ENCODE measurements around the gene IL3. TPM values are rescaled to one million over a fixed set of nuclear protein-coding genes. Genes with fewer than 3 reads are reported as not detected.
"Not testable (repeated sequence)": the region's sequence is repeated elsewhere in the genome, so short reads cannot be mapped to it uniquely, and the experiment has no call there.

IL3 gene
- total RNA-seq, 1 donor from 2014 or later = not detected

DNA sequence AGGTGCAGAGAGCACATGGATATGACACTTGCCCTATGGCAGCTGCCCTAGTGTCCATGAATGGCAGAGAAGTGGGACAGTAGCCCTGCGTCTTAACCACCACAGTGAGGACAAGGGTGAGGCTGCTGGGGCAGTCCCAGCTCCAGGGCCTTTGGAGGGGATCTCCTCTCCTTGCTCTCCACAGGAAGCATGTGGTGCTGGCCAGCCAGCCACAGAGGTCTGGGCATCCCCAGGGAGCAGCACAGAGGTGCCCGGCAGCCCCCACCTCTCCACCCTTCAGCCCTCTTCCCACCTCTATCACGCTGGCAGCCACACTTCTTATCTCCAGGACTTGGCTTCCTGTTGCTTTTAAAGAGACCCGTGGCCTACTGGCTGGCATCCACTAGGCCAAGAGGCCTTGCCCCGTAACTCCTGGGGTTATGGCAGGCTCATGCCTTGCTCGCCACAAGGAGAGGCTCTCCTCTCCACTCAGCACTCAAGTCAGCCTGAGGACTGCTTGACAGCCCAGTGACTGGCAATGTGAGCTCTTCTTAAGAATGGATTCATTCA, 35.0 kb downstream of the IL3 start:
- DNase-seq = no peak

DNA sequence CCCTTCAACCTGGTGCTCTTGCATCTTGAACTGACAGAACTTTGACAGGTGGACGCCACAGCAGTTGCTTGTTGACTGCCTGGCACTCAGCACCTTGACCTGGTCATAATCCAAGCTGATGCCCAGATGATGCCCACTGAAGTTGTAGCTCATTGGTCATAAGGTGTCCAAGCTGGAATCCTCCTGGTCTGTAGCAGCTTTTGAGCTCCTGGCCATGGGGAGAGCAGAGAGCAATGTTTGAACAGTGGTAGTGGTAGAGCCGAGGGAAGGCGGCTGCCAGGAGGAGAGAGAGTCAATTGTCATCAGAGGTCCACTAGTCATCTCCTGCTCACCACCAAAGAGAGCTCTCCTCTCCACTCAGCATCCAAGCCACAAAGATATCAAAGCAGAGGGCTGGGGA, 36.4 kb downstream of the IL3 start:
- no peak for DNase-seq

DNA sequence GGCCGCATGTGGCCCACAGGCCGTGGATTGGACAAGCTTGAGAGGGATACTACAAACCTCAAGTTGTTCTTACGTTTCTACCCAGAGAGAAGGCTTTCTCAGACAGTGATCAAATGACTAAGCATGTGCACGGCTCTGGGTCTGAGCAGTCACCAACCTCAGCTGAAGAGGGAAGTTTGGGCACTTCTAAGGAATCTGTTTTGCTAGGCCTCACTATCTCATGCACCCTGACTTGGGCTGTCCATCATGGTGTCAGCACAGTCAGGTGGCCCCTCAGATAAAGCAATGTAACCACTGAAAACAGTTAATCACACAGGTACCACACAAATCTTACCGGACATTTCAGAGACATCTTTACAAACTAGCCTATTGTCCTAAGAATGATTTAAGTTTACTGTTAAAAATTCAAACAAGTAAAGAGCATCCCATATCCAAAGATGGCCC, 37.7 kb downstream of the IL3 start:
- DNase-seq = no peak

DNA sequence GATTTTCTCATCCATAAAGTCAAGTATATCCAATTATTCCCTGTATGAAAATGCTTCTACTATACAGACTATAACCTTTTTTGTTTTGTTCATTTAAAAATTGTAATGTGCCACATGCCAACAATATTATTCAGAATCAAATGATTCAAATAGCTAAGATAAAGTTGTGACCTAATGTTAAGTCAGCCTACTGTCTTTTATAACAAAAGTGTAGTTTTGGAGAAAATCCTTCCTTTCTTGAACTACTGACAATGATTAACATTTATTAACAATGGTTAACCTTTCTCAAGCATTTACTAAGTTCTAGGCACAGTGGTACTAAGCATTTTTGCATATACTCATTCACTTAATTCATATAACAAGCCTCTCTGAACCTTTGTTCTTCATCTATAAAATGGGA, 38.2 kb downstream of the IL3 start:
- no peak for DNase-seq

DNA sequence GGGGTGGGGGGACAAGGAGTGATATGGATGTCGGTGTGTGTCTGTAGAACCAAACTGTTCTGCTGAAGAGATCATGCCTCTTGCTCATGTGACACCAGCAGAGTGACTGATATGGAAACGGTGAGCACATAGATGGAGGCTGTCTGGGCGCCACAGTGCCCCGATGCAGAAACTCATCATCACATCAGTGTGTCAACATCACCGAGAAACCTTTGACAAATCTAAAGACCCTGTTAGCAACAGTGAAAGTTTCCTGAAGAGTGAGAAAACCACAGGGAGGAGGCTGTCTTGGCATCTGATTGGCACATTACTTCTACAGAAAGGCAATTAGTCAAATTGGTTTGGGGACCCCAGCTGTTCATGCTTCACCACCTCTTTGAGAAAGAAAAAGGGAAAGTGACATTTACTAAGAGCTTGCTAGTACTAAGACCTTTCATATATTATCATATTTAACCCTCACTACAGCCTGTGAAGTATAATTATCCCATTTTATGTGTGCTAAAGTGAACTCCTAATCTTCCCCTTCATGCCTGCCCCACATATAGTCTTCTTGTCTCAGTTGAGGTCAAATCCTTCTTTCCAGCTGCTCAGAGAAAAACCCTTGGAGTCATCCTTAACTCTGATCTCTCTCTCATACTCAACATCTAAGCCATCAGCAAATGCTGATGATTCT, 38.8 kb downstream of the IL3 start:
- no peak for DNase-seq

DNA sequence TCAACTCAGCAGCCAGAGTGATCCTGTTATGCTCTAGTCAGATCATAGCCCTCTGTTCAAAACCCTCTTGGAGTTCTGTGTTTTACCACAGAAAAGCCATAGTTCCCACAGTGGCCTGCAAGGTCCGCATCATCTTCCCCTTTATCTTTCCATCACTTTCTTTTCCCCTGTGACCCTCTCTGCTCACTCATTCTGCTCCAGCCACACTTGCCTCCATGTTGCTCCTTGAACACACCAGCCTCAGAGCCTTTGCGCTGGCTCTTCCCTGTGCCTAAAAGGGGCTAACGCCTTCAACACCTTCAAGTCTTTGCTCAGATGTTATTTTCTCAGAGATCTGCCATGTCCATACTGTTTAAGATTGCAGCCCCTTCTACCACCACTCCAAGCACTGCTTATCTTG, 39.5 kb downstream of the IL3 start:
- no peak for DNase-seq

DNA sequence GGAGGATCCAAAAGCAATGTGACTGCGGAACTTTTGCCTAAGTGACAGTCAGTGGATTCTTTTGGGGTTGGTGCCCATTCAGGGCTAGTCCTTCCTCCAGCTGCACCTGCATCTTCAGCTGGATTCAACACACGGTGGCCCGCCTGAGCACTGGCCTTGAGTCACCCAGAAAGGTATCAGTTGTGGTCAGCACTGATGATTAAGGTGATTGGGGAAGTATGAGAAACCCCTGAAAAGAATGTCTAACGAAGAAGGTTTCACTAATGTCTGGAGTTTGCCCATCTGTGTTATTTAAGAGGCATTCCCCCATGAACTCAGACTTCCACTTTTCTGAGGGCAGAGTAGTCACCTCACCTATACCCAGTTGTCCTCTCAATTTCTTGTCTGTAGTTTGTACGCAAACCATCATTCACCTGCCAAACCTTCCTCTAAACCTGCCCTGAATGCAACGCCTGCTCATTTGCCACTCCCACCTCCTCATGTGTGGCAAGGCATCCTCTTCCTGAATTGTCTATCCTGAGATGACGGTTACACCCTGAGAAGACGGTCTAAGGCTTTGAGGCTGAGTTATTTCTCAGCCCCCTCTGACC, 40.3 kb downstream of the IL3 start:
- no peak for DNase-seq

DNA sequence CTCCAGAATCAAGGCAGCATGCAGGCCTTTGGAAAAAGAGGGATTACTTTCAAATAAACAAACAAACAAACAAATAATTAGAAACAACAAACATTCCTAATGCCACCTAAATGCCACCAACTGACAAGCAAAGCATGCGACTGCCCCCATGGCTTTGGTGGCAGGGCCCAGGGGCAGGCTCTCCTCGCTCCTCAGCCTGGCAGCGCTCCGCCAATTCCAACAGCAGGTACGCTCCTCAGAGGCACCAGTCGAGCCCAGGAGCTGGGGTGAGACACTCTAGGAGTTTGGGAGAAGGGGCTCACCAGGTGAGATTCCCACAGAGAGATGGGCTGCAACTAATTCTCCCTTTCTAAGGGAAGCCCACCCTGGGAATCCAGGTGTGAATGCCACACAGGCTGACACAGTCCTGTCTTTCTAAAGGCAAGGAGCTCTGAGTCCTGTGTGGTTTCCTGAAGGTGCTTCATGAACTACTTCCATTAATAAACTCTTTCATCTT, 41.0 kb downstream of the IL3 start:
- DNase-seq = no peak

DNA sequence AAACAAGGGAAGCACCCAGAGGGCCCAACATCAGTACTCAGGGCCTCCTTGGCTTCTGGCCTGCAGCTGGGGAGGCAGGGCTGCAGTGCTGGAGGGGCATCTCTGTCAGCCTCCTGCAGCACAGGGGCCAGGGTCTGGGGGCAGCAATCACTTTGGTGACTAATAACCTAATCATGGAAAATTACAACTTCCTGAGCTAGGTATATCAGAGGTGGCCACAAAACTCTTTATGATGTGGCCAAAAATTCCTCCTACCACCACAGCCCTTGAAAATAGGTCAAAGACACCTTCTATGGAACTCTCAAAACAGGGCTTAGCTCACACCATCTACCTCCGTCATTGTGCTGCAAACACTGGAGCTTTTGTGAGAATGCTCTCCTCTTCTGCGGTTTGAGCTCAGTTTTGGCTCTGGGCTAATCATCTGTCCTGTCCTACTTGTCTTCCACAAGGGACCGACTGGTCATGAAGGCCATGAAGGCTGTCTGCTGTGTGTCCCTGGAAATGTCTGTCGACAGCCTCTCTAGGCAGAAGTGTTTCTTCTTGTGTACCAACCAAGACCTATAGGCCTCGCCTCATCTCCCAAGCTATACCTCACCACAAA, 41.7 kb downstream of the IL3 start:
- no peak for DNase-seq

DNA sequence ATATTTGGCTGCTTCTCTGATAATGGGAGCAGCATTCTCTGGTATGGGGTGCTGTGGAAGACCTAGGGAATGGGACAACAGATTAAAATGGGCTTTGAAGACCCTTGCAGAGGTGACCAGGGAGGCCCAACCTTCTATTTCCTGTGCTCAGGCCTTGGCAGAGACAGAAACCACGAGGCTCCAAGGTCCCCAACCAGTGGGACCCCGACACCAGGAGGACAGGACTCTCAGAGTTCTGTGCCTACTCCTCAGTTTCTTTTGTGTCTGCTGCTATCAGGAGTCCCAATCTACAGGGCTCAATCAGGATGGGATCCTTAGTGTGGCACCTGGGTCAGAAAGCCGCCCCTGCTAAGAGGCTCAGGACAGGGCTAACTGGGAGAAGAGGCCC, 42.5 kb downstream of the IL3 start:
- no peak for DNase-seq

DNA sequence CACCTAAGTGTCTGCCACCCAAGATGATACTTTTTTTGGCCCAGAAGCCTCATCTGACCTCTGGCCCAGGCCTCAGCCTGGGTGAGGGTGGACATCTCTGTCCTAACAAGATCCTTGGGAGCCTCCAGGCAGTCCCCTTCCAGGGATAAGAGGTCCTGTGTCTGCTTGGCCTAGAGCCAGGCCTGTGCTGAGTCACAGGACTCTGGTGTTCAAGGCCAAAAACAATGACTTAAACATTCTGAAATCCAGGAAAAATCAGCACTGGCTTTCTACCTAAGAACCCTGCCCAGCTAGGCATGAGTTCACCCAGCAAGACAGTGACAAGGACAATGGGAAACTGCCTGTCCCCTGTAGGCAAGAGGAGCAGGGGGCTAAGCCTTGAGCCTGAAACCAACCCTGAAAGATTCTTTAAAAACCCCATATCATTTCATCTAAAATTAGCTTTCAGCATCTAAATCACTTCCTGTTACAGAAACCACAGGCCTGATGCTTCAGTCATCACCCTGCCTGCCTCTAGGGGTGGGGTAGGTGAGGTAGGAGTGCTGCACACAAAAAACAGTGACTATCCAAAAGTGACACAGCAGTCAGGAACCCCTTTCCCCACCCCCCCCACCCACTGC, 43.0 kb downstream of the IL3 start:
- DNase-seq = peak; percentile 95

DNA sequence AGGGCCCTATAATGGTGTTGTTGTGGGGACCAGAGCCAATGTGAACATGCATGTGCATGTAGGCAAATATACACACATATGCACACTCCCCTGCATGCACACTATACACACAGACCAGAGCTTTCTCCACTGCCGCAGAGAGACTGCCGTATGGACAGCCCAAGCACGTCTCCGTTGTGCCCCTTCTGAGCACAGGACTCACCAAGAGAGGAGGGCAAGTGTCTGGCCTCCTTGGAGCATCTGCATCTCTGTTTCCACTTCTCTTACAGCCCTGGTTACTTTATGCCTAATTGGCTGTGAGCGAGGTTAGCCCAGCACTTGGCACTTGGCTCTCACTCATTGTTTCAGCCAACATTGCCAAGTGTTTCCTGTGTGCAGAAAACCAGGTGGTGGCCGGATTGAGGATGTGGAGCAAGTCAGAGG, 43.5 kb downstream of the IL3 start:
- peak; percentile 45 for DNase-seq

DNA sequence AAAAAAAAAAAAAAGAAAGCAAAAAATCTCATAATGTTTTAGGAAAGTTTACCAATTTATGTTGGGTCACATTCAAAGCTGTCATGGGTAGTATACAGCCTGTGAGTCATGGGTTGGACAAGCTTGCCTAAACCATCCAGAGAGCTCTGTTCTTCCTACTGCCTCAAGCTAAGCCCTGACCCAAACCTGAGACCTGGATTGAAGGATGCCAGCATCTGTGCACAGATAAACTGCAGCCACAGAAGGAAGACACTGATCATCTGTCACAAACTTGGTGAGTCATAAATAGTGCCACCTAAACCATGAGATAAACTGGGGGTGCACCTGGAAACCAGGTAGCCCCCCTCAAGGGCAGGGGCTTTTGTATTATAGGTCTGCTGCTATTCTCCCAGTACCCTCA, 44.1 kb downstream of the IL3 start:
- DNase-seq = no peak

DNA sequence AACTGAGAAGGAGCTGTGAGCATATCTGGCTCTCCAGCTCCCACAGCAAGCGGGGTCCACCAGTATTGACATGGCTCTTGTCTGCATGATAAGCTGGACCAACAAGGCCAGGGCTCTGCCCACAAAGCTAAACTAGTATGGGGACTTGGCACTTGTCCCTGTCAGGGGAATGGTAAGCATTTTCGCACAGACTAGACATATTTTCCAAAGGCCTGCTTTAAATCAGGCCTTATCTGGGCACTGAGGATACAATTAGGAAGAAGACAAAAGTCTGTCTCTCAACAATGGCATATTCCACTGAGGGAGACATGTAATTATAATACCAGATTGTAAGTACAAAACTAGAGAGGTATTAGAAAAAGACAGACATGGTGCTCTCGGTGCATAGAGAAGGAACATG, 45.2 kb downstream of the IL3 start:
- no peak for DNase-seq

DNA sequence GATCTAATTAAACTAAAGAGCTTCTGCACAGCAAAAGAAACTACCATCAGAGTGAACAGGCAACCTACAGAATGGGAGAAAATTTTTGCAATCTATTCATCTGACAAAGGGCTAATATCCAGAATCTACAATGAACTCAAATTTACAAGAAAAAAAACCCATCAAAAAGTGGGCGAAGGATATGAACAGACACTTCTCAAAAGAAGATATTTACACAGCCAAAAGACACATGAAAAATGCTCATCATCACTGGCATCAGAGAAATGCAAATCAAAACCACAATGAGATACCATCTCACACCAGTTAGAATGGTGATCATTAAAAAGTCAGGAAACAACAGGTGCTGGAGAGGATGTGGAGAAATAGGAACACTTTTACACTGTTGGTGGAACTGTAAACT, 48.0 kb downstream of the IL3 start:
- DNase-seq = not testable (repeated sequence)

DNA sequence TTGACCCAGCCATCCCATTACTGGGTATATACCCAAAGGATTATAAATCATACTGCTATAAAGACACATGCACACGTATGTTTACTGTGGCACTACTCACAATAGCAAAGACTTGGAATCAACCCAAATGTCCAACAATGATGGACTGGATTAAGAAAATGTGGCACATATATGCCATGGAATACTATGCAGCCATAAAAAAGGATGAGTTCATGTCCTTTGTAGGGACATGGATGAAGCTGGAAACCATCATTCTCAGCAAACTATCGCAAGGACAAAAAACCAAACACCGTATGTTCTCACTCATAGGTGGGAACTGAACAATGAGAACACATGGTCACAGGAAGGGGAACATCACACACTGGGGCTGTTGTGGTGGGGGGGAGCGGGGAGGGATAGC, 48.5 kb downstream of the IL3 start:
- DNase-seq = not testable (repeated sequence)

DNA sequence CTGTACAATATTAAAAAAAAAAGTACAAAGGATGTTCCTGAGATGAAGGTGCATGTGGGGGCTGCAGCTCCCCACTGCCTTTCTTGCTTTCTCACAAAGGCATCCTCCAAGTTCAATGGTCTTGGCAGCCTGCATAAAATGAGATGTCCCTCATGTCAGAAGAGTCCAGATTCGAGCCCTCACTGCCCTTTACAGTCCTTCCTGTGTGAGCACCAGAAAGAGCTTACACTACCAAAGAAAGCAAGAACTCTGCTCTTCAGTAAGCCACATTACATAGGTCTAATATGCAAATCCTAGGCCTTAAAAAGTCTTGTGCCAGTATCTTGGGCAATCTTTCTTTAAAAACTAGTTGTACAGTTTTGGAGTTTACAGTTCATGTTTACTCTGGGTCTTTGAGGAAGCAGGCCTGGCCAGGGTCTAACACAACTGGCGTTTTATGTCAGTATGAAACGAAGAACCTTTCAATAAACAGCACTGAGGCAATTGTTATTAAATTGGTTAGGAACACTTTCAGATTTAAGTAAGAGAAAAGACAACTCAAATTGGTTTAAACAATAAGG, 49.1 kb downstream of the IL3 start:
- DNase-seq = no peak

DNA sequence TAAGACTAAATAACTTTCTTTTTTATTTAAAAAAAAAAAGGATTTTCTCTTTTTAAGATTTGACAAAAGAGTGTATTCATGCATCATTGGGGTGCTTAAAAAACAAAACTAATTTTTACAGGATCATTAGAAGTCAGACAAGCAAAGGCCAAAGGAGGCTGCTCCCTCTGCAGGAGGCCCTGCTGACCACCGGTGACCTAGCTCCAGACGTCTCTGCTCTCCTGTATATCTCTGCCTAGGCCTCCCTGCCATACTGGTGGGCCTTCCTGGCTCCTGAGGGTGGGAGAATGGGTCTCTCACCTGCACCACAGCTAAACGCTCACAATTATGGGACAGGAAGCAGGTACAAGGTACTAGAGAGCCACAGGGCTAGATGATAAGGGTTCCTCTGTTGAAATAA, 49.7 kb downstream of the IL3 start:
- DNase-seq = no peak

DNA sequence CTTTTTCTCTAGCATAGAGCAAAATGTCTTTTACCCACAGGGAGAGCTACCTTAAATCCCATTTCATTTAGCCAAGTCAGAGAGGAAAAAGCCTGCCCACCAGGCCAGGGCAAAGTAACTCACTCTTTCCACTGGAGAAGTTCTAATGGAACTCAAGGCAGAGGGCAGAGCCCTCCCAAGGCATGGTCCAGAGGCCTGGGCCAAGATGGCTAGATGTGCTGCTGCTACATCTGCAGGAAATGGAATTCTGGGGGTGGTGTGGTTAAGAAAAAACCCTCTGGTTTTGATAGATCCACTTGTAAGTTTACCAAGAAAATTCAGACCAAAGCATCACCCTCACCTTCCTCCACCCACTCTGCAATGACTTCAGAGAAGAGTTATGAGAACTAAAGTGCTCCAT, 50.5 kb downstream of the IL3 start:
- DNase-seq = no peak

DNA sequence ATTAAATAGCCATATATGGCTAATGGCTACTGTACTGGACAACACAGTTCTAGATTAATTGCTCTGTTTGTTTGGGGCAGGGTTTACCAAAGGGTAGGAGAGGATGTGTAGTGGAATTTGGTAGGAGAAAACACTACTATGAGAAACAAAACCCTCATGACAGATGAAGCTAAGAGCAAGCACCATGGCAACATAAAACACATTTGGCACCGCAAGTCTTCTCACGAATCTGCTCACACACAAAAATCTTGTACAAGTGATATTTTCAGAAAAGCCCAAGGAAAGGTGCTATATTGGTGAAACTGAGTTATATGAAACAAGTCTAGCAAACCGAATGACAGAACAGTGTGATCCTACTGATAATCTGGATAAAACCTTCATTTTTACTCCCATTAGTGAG, 51.7 kb downstream of the IL3 start:
- no peak for DNase-seq
